Neuronal stem cell (in vitro differentiated cells): ENCODE results near the gene ARL4A.
"Not testable (repeated sequence)": the region's sequence is repeated elsewhere in the genome, so short reads cannot be mapped to it uniquely, and the experiment has no call there.

ENCODE experiments used
- DNase-seq: peaks from one replicate; pipeline ENCODE4 v3.0.0-alpha.2; 2013; ENCODE audit warnings: low spot score
- H2AFZ ChIP-seq: one replicate; pipeline ENCODE4 v1.6.1; 2013; ENCODE audit warnings: mild to moderate bottlenecking, low read length, inconsistent platforms
- H2AK5ac ChIP-seq: 2 replicates; pipeline ENCODE4 v1.6.1; 2013; ENCODE audit warnings: low read depth, mild to moderate bottlenecking, inconsistent platforms, low read length, moderate library complexity, mixed read lengths
- H2BK120ac ChIP-seq: 2 replicates; pipeline ENCODE4 v1.6.1; 2013; ENCODE audit warnings: low read depth, mild to moderate bottlenecking, inconsistent platforms, low read length, moderate library complexity, mixed read lengths
- H2BK12ac ChIP-seq: one replicate; pipeline ENCODE4 v1.6.1; 2013; ENCODE audit warnings: low read length, inconsistent platforms
- H2BK15ac ChIP-seq: 2 replicates; pipeline ENCODE4 v1.6.1; 2013; ENCODE audit warnings: mild to moderate bottlenecking, low read length, inconsistent platforms, mixed read lengths
- H2BK5ac ChIP-seq: one replicate; pipeline ENCODE4 v1.6.1; 2013; ENCODE audit warnings: inconsistent platforms, mild to moderate bottlenecking, low read length, moderate library complexity
- H3K14ac ChIP-seq: one replicate; pipeline ENCODE4 v1.6.1; 2013; ENCODE audit warnings: low read length, inconsistent platforms
- H3K18ac ChIP-seq: 2 replicates; pipeline ENCODE4 v1.6.1; 2013; ENCODE audit warnings: low read length, inconsistent platforms
- H3K23ac ChIP-seq: 2 replicates; pipeline ENCODE4 v1.6.1; 2013; ENCODE audit warnings: low read depth, mild to moderate bottlenecking, mixed read lengths, low read length, inconsistent platforms; ENCODE audit not compliant: poor library complexity
- H3K27ac ChIP-seq: replicated peaks from 3 replicates; pipeline ENCODE4 v1.5.1; 2013; ENCODE audit warnings: low read length, inconsistent platforms
- H3K27me3 ChIP-seq, 3 experiments: 2 replicates each; pipeline ENCODE4 v1.6.1; 2013; ENCODE audit warnings: low read length in 3 of 3, mild to moderate bottlenecking in 2 of 3, inconsistent platforms in 1 of 3, low read depth in 1 of 3, mixed read lengths in 1 of 3, moderate library complexity in 1 of 3; ENCODE audit not compliant: control insufficient read depth in 3 of 3, insufficient read depth in 3 of 3
- H3K36me3 ChIP-seq, 2 donors: replicated peaks in 1 of 2; 2 replicates each; pipeline ENCODE4 v1.6.1; 2013; ENCODE audit warnings: low read length in 2 of 2; ENCODE audit not compliant: control insufficient read depth in 2 of 2, insufficient read depth in 2 of 2
- H3K4ac ChIP-seq: 2 replicates; pipeline ENCODE4 v1.6.1; 2013; ENCODE audit warnings: inconsistent platforms, mild to moderate bottlenecking, low read length, moderate library complexity
- H3K4me1 ChIP-seq, 2 donors: 1 replicate in 1 of 2; 2 replicates in 1 of 2; pipeline ENCODE4 v1.6.1; 2013; ENCODE audit warnings: low read length in 2 of 2, low read depth in 1 of 2; ENCODE audit not compliant: control insufficient read depth in 2 of 2, insufficient read depth in 1 of 2
- H3K4me2 ChIP-seq: one replicate; pipeline ENCODE4 v1.6.1; 2013; ENCODE audit warnings: mild to moderate bottlenecking, low read length, inconsistent platforms; ENCODE audit not compliant: insufficient read depth, poor library complexity, severe bottlenecking
- H3K4me3 ChIP-seq, 2 donors: 2 replicates each; pipeline ENCODE4 v1.5.1; 2013; ENCODE audit warnings: low read length in 2 of 2, mild to moderate bottlenecking in 2 of 2, inconsistent platforms in 1 of 2, moderate library complexity in 1 of 2
- H3K79me1 ChIP-seq: one replicate; pipeline ENCODE4 v1.6.1; 2013; ENCODE audit warnings: low read depth, mild to moderate bottlenecking, inconsistent platforms, low read length, moderate library complexity
- H3K9ac ChIP-seq: one replicate; pipeline ENCODE4 v1.6.1; 2013; ENCODE audit warnings: mild to moderate bottlenecking, low read depth, low read length, inconsistent platforms; ENCODE audit not compliant: poor library complexity
- H3K9me3 ChIP-seq, 2 donors: replicated peaks in 1 of 2; 2 replicates each; pipeline versions ENCODE3 to v1.6.1; 2013; ENCODE audit warnings: low read length in 2 of 2, mild to moderate bottlenecking in 2 of 2, inconsistent platforms in 1 of 2, low read depth in 1 of 2, mixed read lengths in 1 of 2, moderate library complexity in 1 of 2; ENCODE audit not compliant: control insufficient read depth in 2 of 2, insufficient read depth in 1 of 2
- H4K8ac ChIP-seq: one replicate; pipeline ENCODE4 v1.6.1; 2013; ENCODE audit warnings: low read depth, mild to moderate bottlenecking, inconsistent platforms, low read length, moderate library complexity
- H4K91ac ChIP-seq: one replicate; pipeline ENCODE4 v1.6.1; 2013; ENCODE audit warnings: low read length, low read depth, mild to moderate bottlenecking, inconsistent platforms; ENCODE audit not compliant: poor library complexity
- WGBS, 2 donors: extraction: QIAGEN DNeasy Blood & Tissue Kit; methylation state at CpG; one replicate each; pipeline ENCODE4 v1.1.7; 2013; ENCODE audit warnings: missing lambda C conversion rate in 2 of 2, mixed read lengths in 1 of 2; ENCODE audit not compliant: insufficient read length in 2 of 2, insufficient replicate concordance in 1 of 2; ENCODE audit errors: extremely low coverage in 2 of 2; 5-methylcytosine and 5-hydroxymethylcytosine counted together

ARL4A gene

GRCh38 chr7:12653518-12653917, 33.9 kb upstream of the ARL4A start:
- Histone ChIP-seq H3K79me1 (no peaks in the 10 kb centered on the region), H4K91ac (no peak overlapping the region), H2BK5ac (no peak overlapping the region), H3K4ac (no peak overlapping the region), H3K9me3 (no peaks in the 10 kb centered on the region), H3K4me1 (peaks cover 0 to 2% of the 10 kb centered on the region in 2 donors), H3K18ac (no peak overlapping the region), H2BK15ac (no peak overlapping the region), H3K27ac (no peak overlapping the region), H3K23ac (no peak overlapping the region), H3K27me3 (no peaks in the 10 kb centered on the region), H3K4me2 (no peak overlapping the region), H2BK120ac (no peak overlapping the region), H2BK12ac (no peak overlapping the region), H3K14ac (no peak overlapping the region), H3K4me3 (no peak overlapping the region), H3K9ac (no peak overlapping the region), H4K8ac (no peak overlapping the region), H2AK5ac (no peak overlapping the region), H3K36me3 (no peaks in the 10 kb centered on the region), H2AFZ (no peak overlapping the region)
- no peak for DNase-seq
- WGBS, 2 donors: no CpG with 5 or more reads among the region's 2 CpGs

GRCh38 chr7:12655161-12655560, 32.3 kb upstream of the ARL4A start:
- Histone ChIP-seq H3K4me2 (no peak overlapping the region), H2AK5ac (no peak overlapping the region), H3K23ac (no peak overlapping the region), H3K4me3 (no peak overlapping the region), H3K4ac (no peak overlapping the region), H2BK120ac (no peak overlapping the region), H3K27me3 (no peaks in the 10 kb centered on the region), H2BK12ac (no peak overlapping the region), H3K9ac (no peak overlapping the region), H3K27ac (no peak overlapping the region), H4K8ac (no peak overlapping the region), H3K36me3 (no peaks in the 10 kb centered on the region), H3K4me1 (no peaks in the 10 kb centered on the region), H3K79me1 (no peaks in the 10 kb centered on the region), H2BK15ac (no peak overlapping the region), H3K14ac (no peak overlapping the region), H4K91ac (no peak overlapping the region), H3K18ac (no peak overlapping the region), H2BK5ac (no peak overlapping the region), H2AFZ (no peak overlapping the region), H3K9me3 (no peaks in the 10 kb centered on the region)
- DNase-seq: no peak
- WGBS, 2 donors: no CpG with 5 or more reads among the region's 2 CpGs

GRCh38 chr7:12660423-12660822, 27.0 kb upstream of the ARL4A start:
- not testable (repeated sequence) for H2AFZ ChIP-seq, H3K18ac ChIP-seq, H2BK120ac ChIP-seq, H3K4me3 ChIP-seq, H3K9ac ChIP-seq, H2BK12ac ChIP-seq, H4K8ac ChIP-seq, DNase-seq, H2BK15ac ChIP-seq, H3K23ac ChIP-seq, H2BK5ac ChIP-seq, H3K4ac ChIP-seq, H3K27me3 ChIP-seq, H3K36me3 ChIP-seq, H3K4me2 ChIP-seq, H3K79me1 ChIP-seq, H2AK5ac ChIP-seq, H3K9me3 ChIP-seq, H3K27ac ChIP-seq, H3K4me1 ChIP-seq, H4K91ac ChIP-seq, H3K14ac ChIP-seq
- no CpG with 5 or more reads among the region's 8 CpGs for WGBS, 2 donors

GRCh38 chr7:12660986-12661385, 26.4 kb upstream of the ARL4A start:
- H4K91ac ChIP-seq, H3K4ac ChIP-seq, H2BK15ac ChIP-seq, H2AK5ac ChIP-seq, DNase-seq, H3K27me3 ChIP-seq, H2BK5ac ChIP-seq, H2BK120ac ChIP-seq, H3K14ac ChIP-seq, H3K4me3 ChIP-seq, H2AFZ ChIP-seq, H3K4me1 ChIP-seq, H3K36me3 ChIP-seq, H2BK12ac ChIP-seq, H3K27ac ChIP-seq, H3K23ac ChIP-seq, H3K9ac ChIP-seq, H3K18ac ChIP-seq, H4K8ac ChIP-seq, H3K79me1 ChIP-seq, H3K9me3 ChIP-seq: not testable (repeated sequence)
- WGBS, 2 donors: no CpG with 5 or more reads among the region's 3 CpGs
- peak overlapping the region; percentile 11 for H3K4me2 ChIP-seq
